Ramos (cell line): ENCODE measurements around the gene CXorf38.
"Not testable (repeated sequence)": the region's sequence is repeated elsewhere in the genome, so short reads cannot be mapped to it uniquely, and the experiment has no call there.

ENCODE experiments used
- in situ Hi-C: fragments of 300-500 bp; cut with MboI; formaldehyde crosslinking; loops from one replicate; pipeline ENCODE4 v1.14.3; 2022; ENCODE audit warnings: low sequenced_read_pairs; ENCODE audit not compliant: unreplicated experiment

CXorf38 gene

GRCh38 chrX:40632199-40632598 lies 15.2 kb downstream of the CXorf38 start:
- in situ Hi-C loops, result no loop called here

- in situ Hi-C loops, result no loop called here
Measured at GRCh38 chrX:40628506-40628905, 18.9 kb downstream of the CXorf38 start.

- in situ Hi-C loops, result no loop called here
Measured at GRCh38 chrX:40625294-40625693, 22.1 kb downstream of the CXorf38 start.

- in situ Hi-C loops, result no loop called here
Measured at GRCh38 chrX:40623665-40624064, 23.7 kb downstream of the CXorf38 start.

- in situ Hi-C loops, result no loop called here
Measured at GRCh38 chrX:40623139-40623536, 24.2 kb downstream of the CXorf38 start, which contains the start of gene MPC1L. Gene MPC1L (plus strand): TSS chrX:40623428. CDS start chrX:40623566, 138 bp downstream.

GRCh38 chrX:40622479-40623138 lies 24.8 kb downstream of the CXorf38 start:
- in situ Hi-C loops, result no loop called here

GRCh38 chrX:40617566-40617965 lies 29.8 kb downstream of the CXorf38 start:
- in situ Hi-C loops, result no loop called here

GRCh38 chrX:40615976-40616375 lies 31.4 kb downstream of the CXorf38 start:
- in situ Hi-C loops, result no loop called here

GRCh38 chrX:40612511-40612910 lies 34.9 kb downstream of the CXorf38 start:
- in situ Hi-C loops, result no loop called here

GRCh38 chrX:40607381-40607780 lies 40.0 kb downstream of the CXorf38 start:
- in situ Hi-C loops, result no loop called here

- in situ Hi-C loops, result no loop called here
Measured at GRCh38 chrX:40603446-40603845, 43.9 kb downstream of the CXorf38 start.

- in situ Hi-C loops, result not testable (repeated sequence)
Measured at GRCh38 chrX:40589616-40590321, 57.6 kb downstream of the CXorf38 start.

GRCh38 chrX:40587623-40588022 lies 59.7 kb downstream of the CXorf38 start:
- in situ Hi-C loops, result not testable (repeated sequence)

GRCh38 chrX:40582811-40583210 lies 64.5 kb downstream of the CXorf38 start:
- in situ Hi-C loops, result no loop called here

- in situ Hi-C loops, result not testable (repeated sequence)
Measured at GRCh38 chrX:40582178-40582577, 65.2 kb downstream of the CXorf38 start.

GRCh38 chrX:40581336-40581920 lies 65.9 kb downstream of the CXorf38 start:
- in situ Hi-C loops, result no loop called here

GRCh38 chrX:40580537-40581335 lies 66.6 kb downstream of the CXorf38 start, which contains the start of gene ATP6AP2:
Gene ATP6AP2 (plus strand): TSS chrX:40580970. CDS start chrX:40581066, 96 bp downstream.
- in situ Hi-C loops, result no loop called here

- in situ Hi-C loops, result no loop called here
Measured at GRCh38 chrX:40579900-40580536, 67.3 kb downstream of the CXorf38 start.

- in situ Hi-C loops, result no loop called here
Measured at GRCh38 chrX:40579141-40579540, 68.2 kb downstream of the CXorf38 start.
